Kasumi-1 (cell line): ENCODE measurements around the gene SNTG2.

Source experiments
- DNase-seq, 2 experiments: peaks; one replicate each; lab custom pipeline; 2025; lab: John Stamatoyannopoulos, UW

The SNTG2 gene

GRCh38 chr2:1002350-1002749, 51.7 kb downstream of the SNTG2 start:
- DNase-seq = no peak

GRCh38 chr2:1004398-1004797, 53.7 kb downstream of the SNTG2 start:
- no peak for DNase-seq

- DNase-seq = peak; percentile 15 to 37
These were observed 59.8 kb downstream of the SNTG2 start for GRCh38 chr2:1010415-1010930.

GRCh38 chr2:1011006-1011405, 60.4 kb downstream of the SNTG2 start:
- no peak for DNase-seq

- no peak for DNase-seq
These were observed 61.3 kb downstream of the SNTG2 start for GRCh38 chr2:1011985-1012384.

- no peak for DNase-seq
These were observed 64.2 kb downstream of the SNTG2 start for GRCh38 chr2:1014802-1015201.

- no peak for DNase-seq
These were observed 65.9 kb downstream of the SNTG2 start for GRCh38 chr2:1016500-1016899.

GRCh38 chr2:1017827-1018226, 67.2 kb downstream of the SNTG2 start:
- DNase-seq = no peak

GRCh38 chr2:1020206-1020605, 69.6 kb downstream of the SNTG2 start:
- no peak for DNase-seq

- DNase-seq = no peak
These were observed 71.5 kb downstream of the SNTG2 start for GRCh38 chr2:1022178-1022577.

GRCh38 chr2:1024981-1025380, 74.3 kb downstream of the SNTG2 start:
- DNase-seq = no peak

- no peak for DNase-seq
These were observed 75.5 kb downstream of the SNTG2 start for GRCh38 chr2:1026141-1026540.

GRCh38 chr2:1028831-1029230, 78.2 kb downstream of the SNTG2 start:
- no peak for DNase-seq

GRCh38 chr2:1032030-1032429, 81.4 kb downstream of the SNTG2 start:
- no peak for DNase-seq

- no peak for DNase-seq
These were observed 82.4 kb downstream of the SNTG2 start for GRCh38 chr2:1033069-1033468.

- DNase-seq = no peak
These were observed 86.4 kb downstream of the SNTG2 start for GRCh38 chr2:1037066-1037465.

- no peak for DNase-seq
These were observed 88.9 kb downstream of the SNTG2 start for GRCh38 chr2:1039549-1039948.

GRCh38 chr2:1041012-1041805, 90.6 kb downstream of the SNTG2 start:
- no peak for DNase-seq

- no peak for DNase-seq
These were observed 94.5 kb downstream of the SNTG2 start for GRCh38 chr2:1045109-1045508.

GRCh38 chr2:1046067-1046466, 95.4 kb downstream of the SNTG2 start:
- no peak for DNase-seq

GRCh38 chr2:1047485-1047884, 96.8 kb downstream of the SNTG2 start:
- DNase-seq = peak; percentile 2 to 16

- no peak for DNase-seq
These were observed 99.0 kb downstream of the SNTG2 start for GRCh38 chr2:1049691-1050090.

GRCh38 chr2:1051075-1051474, 100.4 kb downstream of the SNTG2 start:
- no peak for DNase-seq

- no peak for DNase-seq
These were observed 102.1 kb downstream of the SNTG2 start for GRCh38 chr2:1052771-1053191.
